ENCODE results near the gene CFB. TPM values are rescaled to one million over a fixed set of nuclear protein-coding genes. Genes with fewer than 3 reads are reported as not detected.

Gene CFB
- total and polyA plus RNA-seq, 4 experiments from 2014 or later, result 0.64 TPM; not detected in 3

DNA sequence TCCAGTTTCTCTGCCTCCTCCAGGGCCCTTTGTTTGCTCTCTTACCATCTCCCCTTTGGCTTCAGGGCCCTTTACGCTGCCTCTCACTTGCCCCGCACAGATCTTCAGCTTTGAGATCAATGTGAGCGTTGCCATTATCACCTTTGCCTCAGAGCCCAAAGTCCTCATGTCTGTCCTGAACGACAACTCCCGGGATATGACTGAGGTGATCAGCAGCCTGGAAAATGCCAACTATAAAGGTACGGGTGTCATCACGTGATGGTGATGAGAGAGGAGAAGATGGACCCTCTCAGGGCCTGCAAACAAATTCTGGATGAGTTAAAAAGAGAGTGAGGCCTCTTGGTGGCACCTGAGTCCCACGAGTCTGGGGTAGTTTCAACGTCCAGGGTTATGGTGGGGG is 10.1 kb upstream of the CFB start:
- Mint-ChIP-seq H3K36me3 (no peaks in the 10 kb centered on the region), H3K9me3 (no peaks in the 10 kb centered on the region)

DNA sequence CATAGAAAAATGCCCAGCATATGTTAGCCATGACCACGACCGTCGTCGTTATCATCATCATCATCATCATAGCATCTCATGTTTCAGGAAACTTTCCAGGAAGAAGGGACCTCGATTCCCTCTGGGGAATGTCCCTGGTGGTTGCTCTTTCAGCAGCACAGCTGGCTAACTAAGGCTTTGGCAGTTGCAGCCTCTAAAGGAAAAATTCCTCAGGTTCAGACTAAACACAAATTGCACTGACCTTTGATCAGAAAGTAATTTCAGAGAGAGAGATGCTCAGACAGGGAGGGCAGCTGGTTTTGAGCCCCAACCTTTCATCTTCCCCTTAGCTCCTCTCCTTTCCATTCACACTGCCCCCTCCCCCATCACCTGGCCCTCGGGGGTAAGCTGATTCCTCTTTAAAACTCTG is 5.6 kb upstream of the CFB start:
- H3K9me3 Mint-ChIP-seq, result peaks cover 0 to 2% (median 0%) of the 10 kb centered on the region in 8 donors
- intact Hi-C loops (cut with micrococcal nuclease), result no loop called here
- no peaks in the 10 kb centered on the region for H3K4me1 Mint-ChIP-seq
- no peak overlapping the region for H3K4me3 Mint-ChIP-seq
- H3K27me3 Mint-ChIP-seq, result peaks cover 8 to 22% of the 10 kb centered on the region in 2 donors
- H3K4me3 ChIP-seq (ENCODE audit: low read length in 2 of 2), result no peak overlapping the region
- no peaks in the 10 kb centered on the region for H3K4me1 ChIP-seq (ENCODE audit: insufficient read depth, low read length)
- no peak overlapping the region for H3K27ac Mint-ChIP-seq
- no peaks in the 10 kb centered on the region for H3K36me3 Mint-ChIP-seq
- ChIA-PET CTCF (ENCODE audit: partially characterized antibody) (no interaction called here), POLR2A (ENCODE audit: partially characterized antibody) (interaction anchor here (0.6 kb wide), 1 partner anchor 1026 kb away, joined by 3 read pairs; the partner anchor contains the start of gene VARS2)
- no peak for DNase-seq
- no peaks in the 10 kb centered on the region for H3K36me3 ChIP-seq (ENCODE audit: insufficient read depth, low read length)
- H3K9me3 ChIP-seq (ENCODE audit: control insufficient read depth in 1 of 2, low read length in 2 of 2), result no peaks in the 10 kb centered on the region
- no peak overlapping the region for H3K27ac ChIP-seq (ENCODE audit: low read depth, low read length)
- H3K27me3 ChIP-seq (ENCODE audit: insufficient read depth, low read length), result no peaks in the 10 kb centered on the region

More for the DNA sequence above, 10.1 kb upstream of the CFB start:
- peaks cover 0 to 6% of the 10 kb centered on the region in 2 donors for H3K27me3 Mint-ChIP-seq
- H3K4me3 ChIP-seq (ENCODE audit: low read length in 2 of 2), result no peak overlapping the region
- intact Hi-C loops (cut with micrococcal nuclease), result no loop called here
- H3K4me1 ChIP-seq (ENCODE audit: insufficient read depth, low read length), result no peaks in the 10 kb centered on the region
- H3K4me1 Mint-ChIP-seq, result no peaks in the 10 kb centered on the region
- H3K27ac Mint-ChIP-seq, result peak overlapping the region in 2 of 7 donors; percentile 24 to 51
- no peak for DNase-seq
- ChIA-PET CTCF (ENCODE audit: partially characterized antibody) (interaction anchor here (1.6 kb wide), 1 partner anchor 47 kb away, joined by 3 read pairs; no protein-coding TSS in a partner anchor), POLR2A (ENCODE audit: partially characterized antibody) (no interaction called here)
- no peaks in the 10 kb centered on the region for H3K36me3 ChIP-seq (ENCODE audit: insufficient read depth, low read length)
- no peaks in the 10 kb centered on the region for H3K27me3 ChIP-seq (ENCODE audit: insufficient read depth, low read length)
- no peak overlapping the region for H3K27ac ChIP-seq (ENCODE audit: low read depth, low read length)
- peak overlapping the region in 1 of 8 donors; percentile 7 for H3K4me3 Mint-ChIP-seq
- H3K9me3 ChIP-seq (ENCODE audit: control insufficient read depth in 1 of 2, low read length in 2 of 2), result no peaks in the 10 kb centered on the region

DNA sequence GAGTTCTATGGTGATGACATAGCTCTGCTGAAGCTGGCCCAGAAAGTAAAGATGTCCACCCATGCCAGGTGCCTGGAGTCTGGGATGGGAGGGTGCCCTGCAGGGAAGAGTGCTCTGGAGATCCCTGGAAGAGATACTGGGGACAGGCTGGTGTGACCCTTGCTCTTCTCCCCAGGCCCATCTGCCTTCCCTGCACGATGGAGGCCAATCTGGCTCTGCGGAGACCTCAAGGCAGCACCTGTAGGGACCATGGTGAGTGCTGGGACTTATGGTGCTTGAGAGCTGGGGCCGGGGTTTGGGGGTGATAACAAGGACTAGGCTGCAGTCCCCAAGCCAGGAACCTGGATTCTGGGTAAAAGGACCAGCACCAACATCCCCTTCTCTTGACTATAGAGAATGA is 2.2 kb upstream of the CFB start:
- CTCF ChIA-PET (ENCODE audit: partially characterized antibody), result interaction anchor here (2.9 kb wide), 1 partner anchor 8 kb away, joined by 13 read pairs; no protein-coding TSS in a partner anchor
- no peak overlapping the region for H3K27ac ChIP-seq (ENCODE audit: low read depth, low read length)
- no peak overlapping the region for H3K4me3 ChIP-seq (ENCODE audit: low read length in 2 of 2)
- POLR2A ChIA-PET (ENCODE audit: partially characterized antibody), result no interaction called here
- no peaks in the 10 kb centered on the region for H3K36me3 ChIP-seq (ENCODE audit: insufficient read depth, low read length)
- intact Hi-C loops (cut with micrococcal nuclease), result no loop called here
- H3K27me3 ChIP-seq (ENCODE audit: insufficient read depth, low read length), result no peaks in the 10 kb centered on the region
- Mint-ChIP-seq H3K27ac (no peak overlapping the region), H3K36me3 (no peaks in the 10 kb centered on the region), H3K4me3 (no peak overlapping the region), H3K27me3 (peaks cover 11 to 23% of the 10 kb centered on the region in 2 donors), H3K4me1 (no peaks in the 10 kb centered on the region), H3K9me3 (peaks cover 0 to 2% (median 0%) of the 10 kb centered on the region in 8 donors)
- no peaks in the 10 kb centered on the region for H3K9me3 ChIP-seq (ENCODE audit: control insufficient read depth in 1 of 2, low read length in 2 of 2)
- no peaks in the 10 kb centered on the region for H3K4me1 ChIP-seq (ENCODE audit: insufficient read depth, low read length)
- DNase-seq, result no peak

DNA sequence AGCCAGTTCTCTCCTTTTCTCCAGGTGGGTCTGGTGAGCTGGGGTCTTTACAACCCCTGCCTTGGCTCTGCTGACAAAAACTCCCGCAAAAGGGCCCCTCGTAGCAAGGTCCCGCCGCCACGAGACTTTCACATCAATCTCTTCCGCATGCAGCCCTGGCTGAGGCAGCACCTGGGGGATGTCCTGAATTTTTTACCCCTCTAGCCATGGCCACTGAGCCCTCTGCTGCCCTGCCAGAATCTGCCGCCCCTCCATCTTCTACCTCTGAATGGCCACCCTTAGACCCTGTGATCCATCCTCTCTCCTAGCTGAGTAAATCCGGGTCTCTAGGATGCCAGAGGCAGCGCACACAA is 765 bp upstream of the CFB start:
- CTCF ChIA-PET (ENCODE audit: partially characterized antibody), result no interaction called here
- H3K27ac Mint-ChIP-seq, result peak overlapping the region in 1 of 7 donors; percentile 37

DNA sequence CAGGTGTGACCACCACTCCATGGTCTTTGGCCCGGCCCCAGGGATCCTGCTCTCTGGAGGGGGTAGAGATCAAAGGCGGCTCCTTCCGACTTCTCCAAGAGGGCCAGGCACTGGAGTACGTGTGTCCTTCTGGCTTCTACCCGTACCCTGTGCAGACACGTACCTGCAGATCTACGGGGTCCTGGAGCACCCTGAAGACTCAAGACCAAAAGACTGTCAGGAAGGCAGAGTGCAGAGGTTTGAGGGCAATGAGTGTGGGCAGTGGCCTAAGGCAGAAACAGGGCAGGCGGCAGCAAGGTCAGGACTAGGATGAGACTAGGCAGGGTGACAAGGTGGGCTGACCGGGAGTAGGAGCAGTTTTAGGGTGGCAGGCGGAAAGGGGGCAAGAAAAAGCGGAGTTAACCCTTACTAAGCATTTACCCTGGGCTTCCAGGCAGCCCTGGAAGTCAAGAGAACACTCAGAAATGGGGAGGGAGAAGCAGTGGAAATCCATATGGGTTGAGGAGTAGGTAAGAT is 533 bp downstream of the CFB start:
- no peaks in the 10 kb centered on the region for H3K4me1 Mint-ChIP-seq
- H3K27me3 ChIP-seq (ENCODE audit: insufficient read depth, low read length), result no peaks in the 10 kb centered on the region
- H3K27ac ChIP-seq (ENCODE audit: low read depth, low read length), result no peak overlapping the region
- H3K27me3 Mint-ChIP-seq, result peaks cover 11 to 21% of the 10 kb centered on the region in 2 donors
- DNase-seq, result no peak
- CTCF ChIA-PET (ENCODE audit: partially characterized antibody), result no interaction called here
- intact Hi-C loops (cut with micrococcal nuclease), result no loop called here
- H3K4me3 Mint-ChIP-seq, result no peak overlapping the region
- no peaks in the 10 kb centered on the region for H3K9me3 ChIP-seq (ENCODE audit: control insufficient read depth in 1 of 2, low read length in 2 of 2)
- no peaks in the 10 kb centered on the region for H3K36me3 ChIP-seq (ENCODE audit: insufficient read depth, low read length)
- H3K36me3 Mint-ChIP-seq, result peaks cover 0 to 4% of the 10 kb centered on the region in 2 donors
- H3K27ac Mint-ChIP-seq, result peak overlapping the region in 1 of 7 donors; percentile 54
- H3K4me1 ChIP-seq (ENCODE audit: insufficient read depth, low read length), result no peaks in the 10 kb centered on the region
- H3K9me3 Mint-ChIP-seq, result peaks cover 0 to 2% (median 0%) of the 10 kb centered on the region in 8 donors
- no peak overlapping the region for H3K4me3 ChIP-seq (ENCODE audit: low read length in 2 of 2)
- POLR2A ChIA-PET (ENCODE audit: partially characterized antibody), result no interaction called here

More for the DNA sequence above, 765 bp upstream of the CFB start:
- H3K9me3 ChIP-seq (ENCODE audit: control insufficient read depth in 1 of 2, low read length in 2 of 2), result no peaks in the 10 kb centered on the region
- H3K27me3 Mint-ChIP-seq, result peaks cover 11 to 23% of the 10 kb centered on the region in 2 donors
- no peaks in the 10 kb centered on the region for H3K4me1 Mint-ChIP-seq
- no peak overlapping the region for H3K27ac ChIP-seq (ENCODE audit: low read depth, low read length)
- DNase-seq, result no peak
- H3K4me3 Mint-ChIP-seq, result no peak overlapping the region
- H3K36me3 ChIP-seq (ENCODE audit: insufficient read depth, low read length), result no peaks in the 10 kb centered on the region
- H3K9me3 Mint-ChIP-seq, result peaks cover 0 to 2% (median 0%) of the 10 kb centered on the region in 8 donors
- intact Hi-C loops (cut with micrococcal nuclease), result no loop called here
- no peaks in the 10 kb centered on the region for H3K36me3 Mint-ChIP-seq
- POLR2A ChIA-PET (ENCODE audit: partially characterized antibody), result no interaction called here
- H3K4me3 ChIP-seq (ENCODE audit: low read length in 2 of 2), result no peak overlapping the region
- H3K27me3 ChIP-seq (ENCODE audit: insufficient read depth, low read length), result no peaks in the 10 kb centered on the region
- H3K4me1 ChIP-seq (ENCODE audit: insufficient read depth, low read length), result no peaks in the 10 kb centered on the region

DNA sequence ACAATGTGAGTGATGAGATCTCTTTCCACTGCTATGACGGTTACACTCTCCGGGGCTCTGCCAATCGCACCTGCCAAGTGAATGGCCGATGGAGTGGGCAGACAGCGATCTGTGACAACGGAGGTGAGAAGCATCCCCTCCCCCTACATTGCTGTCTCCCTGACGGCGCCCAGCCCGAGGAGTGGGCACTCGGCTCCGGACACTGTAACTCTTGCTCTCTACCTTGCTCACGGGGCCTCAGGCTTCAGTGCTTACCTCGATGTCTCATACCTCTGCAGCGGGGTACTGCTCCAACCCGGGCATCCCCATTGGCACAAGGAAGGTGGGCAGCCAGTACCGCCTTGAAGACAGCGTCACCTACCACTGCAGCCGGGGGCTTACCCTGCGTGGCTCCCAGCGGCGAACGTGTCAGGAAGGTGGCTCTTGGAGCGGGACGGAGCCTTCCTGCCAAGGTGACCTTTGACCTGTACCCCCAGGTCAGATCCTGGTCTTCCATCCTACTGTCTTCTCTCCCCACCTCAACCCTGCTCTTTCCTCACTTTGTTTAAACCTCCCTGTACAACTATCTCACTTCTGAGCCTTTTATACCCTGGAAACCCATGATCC is 1.3 kb downstream of the CFB start:
- H3K27me3 ChIP-seq (ENCODE audit: insufficient read depth, low read length), result no peaks in the 10 kb centered on the region
- no peak overlapping the region for H3K4me3 ChIP-seq (ENCODE audit: low read length in 2 of 2)
- POLR2A ChIA-PET (ENCODE audit: partially characterized antibody), result no interaction called here
- Mint-ChIP-seq H3K4me1 (no peaks in the 10 kb centered on the region), H3K27me3 (peaks cover 11 to 18% of the 10 kb centered on the region in 2 donors), H3K36me3 (peaks cover 0 to 4% of the 10 kb centered on the region in 2 donors), H3K4me3 (no peak overlapping the region), H3K27ac (peak overlapping the region in 1 of 7 donors; percentile 42), H3K9me3 (peaks cover 0 to 2% (median 0%) of the 10 kb centered on the region in 8 donors)
- no peak for DNase-seq
- CTCF ChIA-PET (ENCODE audit: partially characterized antibody), result no interaction called here
- no peak overlapping the region for H3K27ac ChIP-seq (ENCODE audit: low read depth, low read length)
- peaks cover 3% of the 10 kb centered on the region for H3K36me3 ChIP-seq (ENCODE audit: insufficient read depth, low read length)
- no peaks in the 10 kb centered on the region for H3K9me3 ChIP-seq (ENCODE audit: control insufficient read depth in 1 of 2, low read length in 2 of 2)
- H3K4me1 ChIP-seq (ENCODE audit: insufficient read depth, low read length), result no peaks in the 10 kb centered on the region
- intact Hi-C loops (cut with micrococcal nuclease), result no loop called here

DNA sequence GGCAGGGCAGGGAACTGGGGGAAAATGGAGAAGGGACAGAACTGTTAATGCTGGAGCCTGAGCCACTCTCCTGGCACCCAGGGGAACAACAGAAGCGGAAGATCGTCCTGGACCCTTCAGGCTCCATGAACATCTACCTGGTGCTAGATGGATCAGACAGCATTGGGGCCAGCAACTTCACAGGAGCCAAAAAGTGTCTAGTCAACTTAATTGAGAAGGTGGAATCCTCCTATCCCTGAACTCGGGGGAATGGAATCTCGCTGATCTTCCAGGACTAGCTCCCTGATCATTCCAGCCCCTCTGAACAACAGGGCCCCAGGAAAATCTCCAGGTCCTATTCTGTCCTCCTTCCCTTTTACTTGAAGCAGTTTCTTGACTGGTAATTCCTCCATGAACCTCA is 2.0 kb downstream of the CFB start:
- Histone ChIP-seq H3K36me3 (ENCODE audit: insufficient read depth, low read length) (peaks cover 10% of the 10 kb centered on the region), H3K4me3 (ENCODE audit: low read length in 2 of 2) (no peak overlapping the region), H3K27me3 (ENCODE audit: insufficient read depth, low read length) (no peaks in the 10 kb centered on the region), H3K4me1 (ENCODE audit: insufficient read depth, low read length) (no peaks in the 10 kb centered on the region), H3K27ac (ENCODE audit: low read depth, low read length) (no peak overlapping the region), H3K9me3 (ENCODE audit: control insufficient read depth in 1 of 2, low read length in 2 of 2) (no peaks in the 10 kb centered on the region)
- intact Hi-C loops (cut with micrococcal nuclease), result no loop called here
- H3K27me3 Mint-ChIP-seq, result peaks cover 11 to 12% of the 10 kb centered on the region in 2 donors
- H3K9me3 Mint-ChIP-seq, result peaks cover 0 to 2% (median 0%) of the 10 kb centered on the region in 8 donors
- no peak overlapping the region for H3K27ac Mint-ChIP-seq
- ChIA-PET POLR2A (ENCODE audit: partially characterized antibody) (no interaction called here), CTCF (ENCODE audit: partially characterized antibody) (no interaction called here)
- peaks cover 3 to 11% of the 10 kb centered on the region in 2 donors for H3K36me3 Mint-ChIP-seq
- no peak for DNase-seq
- H3K4me3 Mint-ChIP-seq, result no peak overlapping the region
- H3K4me1 Mint-ChIP-seq, result no peaks in the 10 kb centered on the region
